Astrocyte (in vitro differentiated cells and primary cell): ENCODE results near the gene CYB561D1.
A peak's percentile ranks its signal among the peaks of the same experiment; 100 is the strongest.

ENCODE experiments used
- EZH2 ChIP-seq: IDR thresholded peaks from 2 replicates; pipeline ENCODE4 v1.6.1; 2012; ENCODE audit warnings: mild to moderate bottlenecking, low read length, inconsistent platforms; ENCODE audit not compliant: insufficient read depth
- TF ChIP-seq, protein P1 (sequence below): IDR thresholded peaks from 2 replicates; pipeline ENCODE4 v1.5.1; 2011; ENCODE audit warnings: low read depth, mild to moderate bottlenecking, inconsistent platforms, low read length, moderate library complexity; ENCODE audit not compliant: insufficient read depth

DNA sequence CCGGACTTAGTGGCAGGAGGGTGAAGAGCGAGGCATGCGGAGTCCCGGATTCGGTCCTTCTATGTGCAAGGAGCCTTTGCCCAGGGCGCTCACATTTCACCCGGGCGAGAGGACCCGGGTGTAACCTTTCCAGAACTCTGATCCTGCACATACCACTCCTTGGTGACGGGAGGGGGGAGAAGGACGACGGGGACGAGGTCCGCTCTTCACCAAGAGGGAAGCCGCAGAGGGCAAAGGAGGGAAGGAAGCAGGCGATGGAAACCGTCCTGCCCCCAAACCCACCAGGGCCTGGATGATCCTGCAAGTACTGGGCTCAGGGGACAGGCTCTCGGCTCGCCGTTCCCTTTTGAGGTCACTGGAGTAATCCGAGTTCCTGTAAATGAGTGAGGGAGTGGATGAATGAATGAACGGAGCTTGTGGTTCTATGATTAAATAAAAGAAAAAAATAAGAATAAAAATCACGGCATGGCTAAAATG is 26.6 kb upstream of the CYB561D1 start:
- TF ChIP-seq, protein P1, sequence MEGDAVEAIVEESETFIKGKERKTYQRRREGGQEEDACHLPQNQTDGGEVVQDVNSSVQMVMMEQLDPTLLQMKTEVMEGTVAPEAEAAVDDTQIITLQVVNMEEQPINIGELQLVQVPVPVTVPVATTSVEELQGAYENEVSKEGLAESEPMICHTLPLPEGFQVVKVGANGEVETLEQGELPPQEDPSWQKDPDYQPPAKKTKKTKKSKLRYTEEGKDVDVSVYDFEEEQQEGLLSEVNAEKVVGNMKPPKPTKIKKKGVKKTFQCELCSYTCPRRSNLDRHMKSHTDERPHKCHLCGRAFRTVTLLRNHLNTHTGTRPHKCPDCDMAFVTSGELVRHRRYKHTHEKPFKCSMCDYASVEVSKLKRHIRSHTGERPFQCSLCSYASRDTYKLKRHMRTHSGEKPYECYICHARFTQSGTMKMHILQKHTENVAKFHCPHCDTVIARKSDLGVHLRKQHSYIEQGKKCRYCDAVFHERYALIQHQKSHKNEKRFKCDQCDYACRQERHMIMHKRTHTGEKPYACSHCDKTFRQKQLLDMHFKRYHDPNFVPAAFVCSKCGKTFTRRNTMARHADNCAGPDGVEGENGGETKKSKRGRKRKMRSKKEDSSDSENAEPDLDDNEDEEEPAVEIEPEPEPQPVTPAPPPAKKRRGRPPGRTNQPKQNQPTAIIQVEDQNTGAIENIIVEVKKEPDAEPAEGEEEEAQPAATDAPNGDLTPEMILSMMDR = no peak
- peak; percentile 15 for TF ChIP-seq EZH2
